Tongue (tissue), 2 donors: ENCODE measurements around the gene FGD3. TPM values are rescaled to one million over a fixed set of nuclear protein-coding genes. Genes with fewer than 3 reads are reported as not detected.
"Not testable (repeated sequence)": the region's sequence is repeated elsewhere in the genome, so short reads cannot be mapped to it uniquely, and the experiment has no call there.

ENCODE experiments used
- DNase-seq: peaks from one replicate; pipeline ENCODE4 v3.0.0-alpha.2; 2015
- total RNA-seq: library from RNA; depleted of rRNA; stranded (reverse); fragments of >200 nt; gene quantifications from one replicate; pipeline ENCODE4 v1.2.3, GENCODE V29; 2014

The FGD3 gene
- total RNA-seq, 1 donor from 2014 or later: 7.1 TPM

- no peak for DNase-seq
Measured at GRCh38 chr9:92978345-92978875, 31.1 kb downstream of the FGD3 start.

GRCh38 chr9:92979283-92980056 is 32.1 kb downstream of the FGD3 start:
- no peak for DNase-seq

- DNase-seq: no peak
Measured at GRCh38 chr9:92980085-92980745, 32.9 kb downstream of the FGD3 start.

GRCh38 chr9:92982130-92982529 is 34.8 kb downstream of the FGD3 start:
- no peak for DNase-seq

- no peak for DNase-seq
Measured at GRCh38 chr9:92983984-92984589, 36.8 kb downstream of the FGD3 start.

GRCh38 chr9:92984976-92985375 is 37.7 kb downstream of the FGD3 start:
- no peak for DNase-seq

GRCh38 chr9:92986176-92987119 is 39.1 kb downstream of the FGD3 start:
- no peak for DNase-seq

- no peak for DNase-seq
Measured at GRCh38 chr9:92988215-92988768, 41.0 kb downstream of the FGD3 start.

- no peak for DNase-seq
Measured at GRCh38 chr9:92989561-92989960, 42.2 kb downstream of the FGD3 start.

GRCh38 chr9:92990461-92990860 is 43.1 kb downstream of the FGD3 start:
- DNase-seq: no peak

- no peak for DNase-seq
Measured at GRCh38 chr9:92992549-92992948, 45.2 kb downstream of the FGD3 start.

GRCh38 chr9:92998871-92999270 is 51.5 kb downstream of the FGD3 start:
- not testable (repeated sequence) for DNase-seq

- no peak for DNase-seq
Measured at GRCh38 chr9:93001031-93001430, 53.7 kb downstream of the FGD3 start.

- DNase-seq: no peak
Measured at GRCh38 chr9:93002700-93003099, 55.4 kb downstream of the FGD3 start.

GRCh38 chr9:93003552-93004407 is 56.5 kb downstream of the FGD3 start:
- peak; percentile 66 for DNase-seq

GRCh38 chr9:93004561-93004960 is 57.2 kb downstream of the FGD3 start:
- no peak for DNase-seq

GRCh38 chr9:93005876-93006275 is 58.6 kb downstream of the FGD3 start:
- DNase-seq: no peak

- no peak for DNase-seq
Measured at GRCh38 chr9:93007529-93008058, 60.3 kb downstream of the FGD3 start.

- DNase-seq: no peak
Measured at GRCh38 chr9:93008457-93008856, 61.1 kb downstream of the FGD3 start.

GRCh38 chr9:93009337-93010015 is 62.2 kb downstream of the FGD3 start:
- no peak for DNase-seq
